NCI-H2107 (cell line): ENCODE results near the gene PRR13.

Experiments used
- DNase-seq: peaks from one replicate; lab custom pipeline; 2025; lab: John Stamatoyannopoulos, UW

PRR13 gene

DNA sequence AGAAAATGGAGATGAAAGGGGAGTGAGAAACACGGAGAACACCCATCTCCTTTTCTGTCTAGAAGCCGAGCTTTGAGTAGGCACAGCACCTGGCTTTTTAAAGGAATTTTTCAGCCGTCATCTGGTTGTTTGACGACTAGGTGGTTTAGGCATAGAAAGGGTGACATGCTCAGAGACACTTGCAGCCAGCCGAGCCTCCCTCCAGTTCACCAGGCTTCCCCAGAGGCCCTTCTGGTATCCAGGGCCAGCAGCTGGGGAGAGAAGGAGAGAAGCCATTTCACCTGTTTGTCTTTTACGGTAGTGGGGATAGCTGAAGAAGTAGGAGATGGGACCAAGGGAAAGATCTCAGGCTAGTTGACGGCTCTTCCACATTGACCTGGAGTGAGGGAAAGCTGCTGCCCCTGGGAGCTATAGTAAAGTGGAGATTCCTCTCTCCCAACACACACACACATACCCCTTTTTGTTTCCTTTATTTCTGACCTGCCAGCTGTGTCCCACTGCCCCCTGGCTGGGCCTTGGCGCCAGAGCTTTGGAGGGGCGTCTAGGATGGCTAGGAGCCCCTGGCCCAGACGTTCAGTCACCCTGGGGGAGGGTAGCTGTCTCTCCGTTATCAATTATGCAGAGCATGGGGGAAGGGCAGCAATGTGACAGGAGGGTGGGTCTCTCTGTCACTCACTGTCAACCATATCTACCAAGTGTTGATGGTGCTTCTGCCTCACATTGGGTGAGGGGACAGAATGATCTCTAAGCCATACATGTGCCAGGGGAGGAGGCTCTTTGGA, 52.3 kb downstream of the PRR13 start:
- no peak for DNase-seq
